HS-5 (cell line): ENCODE data around the gene INAFM1.

ENCODE experiments used
- DNase-seq: peaks from one replicate; pipeline ENCODE4 v3.0.0-alpha.2; 2012; ENCODE audit warnings: low read depth

Gene INAFM1

DNA sequence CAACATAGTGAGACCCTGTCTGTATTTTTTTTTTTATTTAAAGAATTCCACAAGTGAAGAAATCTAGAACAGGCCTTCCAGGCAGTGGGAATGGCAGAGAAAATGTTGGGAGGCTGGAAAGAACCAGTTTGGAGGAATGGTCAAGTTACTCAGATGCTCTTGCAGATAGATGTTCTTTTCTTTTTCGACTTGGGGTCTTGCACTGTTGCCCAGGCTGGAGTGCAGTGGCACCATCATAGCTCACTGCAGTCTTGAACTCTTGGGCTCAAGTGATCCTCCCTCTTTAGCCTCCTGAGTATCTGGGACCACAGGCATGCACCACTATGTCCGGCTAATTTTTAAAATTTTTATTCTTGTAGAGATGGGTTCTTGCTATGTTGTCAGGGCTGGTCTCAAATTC is 35.6 kb downstream of the INAFM1 start:
- no peak for DNase-seq

DNA sequence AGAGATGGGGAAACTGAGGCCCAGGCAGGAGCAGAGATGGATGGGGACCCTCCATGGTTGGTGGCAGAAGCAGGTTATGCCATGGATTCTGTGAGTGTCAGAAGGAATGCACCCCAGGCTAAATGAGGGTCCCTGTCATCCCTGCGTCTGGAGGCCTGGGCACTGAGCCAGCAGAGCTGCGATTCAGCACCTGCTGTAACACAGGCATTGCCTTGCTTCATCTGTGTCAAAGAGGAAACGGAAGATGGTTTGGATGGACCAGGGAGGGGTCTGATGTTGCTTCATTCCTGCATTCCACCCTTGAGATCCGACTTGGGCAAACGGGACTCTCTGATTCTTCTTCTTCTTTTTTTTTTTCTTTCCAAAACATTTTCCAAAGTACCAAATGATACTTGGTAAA is 36.1 kb downstream of the INAFM1 start:
- no peak for DNase-seq

DNA sequence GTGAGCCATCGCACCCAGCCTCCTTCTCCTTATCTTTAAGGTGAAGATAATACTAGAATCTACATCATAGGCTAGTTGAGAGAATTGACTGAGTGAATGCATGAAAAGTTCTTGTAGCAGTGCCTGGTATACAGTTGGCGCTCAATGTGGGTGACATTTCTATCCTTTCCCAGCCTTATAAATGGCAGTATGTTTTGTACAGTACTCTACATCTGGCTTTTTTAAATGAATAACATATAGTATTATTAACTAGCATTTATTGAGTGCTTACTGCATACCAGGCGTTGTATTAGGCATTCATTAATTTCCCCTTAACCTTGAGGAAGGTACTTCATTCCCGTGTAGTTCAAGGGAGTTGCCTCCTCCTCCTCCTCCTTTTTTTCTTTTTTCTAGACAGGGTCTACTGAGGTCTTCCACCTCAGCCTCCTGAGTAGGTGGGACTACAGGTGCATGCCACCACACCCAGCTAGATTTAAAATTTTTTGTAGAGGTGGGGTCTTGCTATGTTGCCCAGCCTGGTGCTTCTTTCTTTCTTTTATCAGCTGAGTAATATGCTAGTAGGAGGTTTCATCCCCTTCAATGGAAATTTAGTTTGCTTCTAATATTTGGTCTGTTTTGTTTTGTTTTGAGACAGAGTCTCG is 37.8 kb downstream of the INAFM1 start:
- no peak for DNase-seq

DNA sequence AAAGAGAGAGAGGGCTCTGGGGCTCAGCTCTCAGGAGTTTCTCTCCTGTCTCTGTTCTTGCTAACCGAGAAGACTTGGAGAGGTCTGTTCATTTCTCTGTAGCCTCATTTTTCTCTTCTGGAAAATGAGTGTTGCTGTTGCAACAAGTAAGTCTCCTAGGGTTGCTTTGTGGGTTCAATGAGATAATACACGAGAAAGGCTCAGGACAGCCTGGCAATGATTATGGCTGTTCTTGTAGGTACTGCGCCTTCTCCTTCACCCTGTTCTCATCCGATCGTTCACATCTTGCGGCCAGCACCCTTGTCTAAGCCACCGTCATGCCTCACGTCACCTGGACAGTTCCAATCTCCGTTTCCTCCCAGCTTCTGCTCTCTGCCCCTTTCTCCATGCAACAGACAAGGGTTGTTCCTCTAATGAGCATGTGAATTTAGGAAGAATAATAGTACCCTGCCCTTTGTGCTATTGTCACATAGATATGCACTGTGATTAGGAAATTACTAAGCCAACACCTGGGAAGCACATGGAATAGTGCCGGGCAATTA is 39.1 kb downstream of the INAFM1 start:
- no peak for DNase-seq

DNA sequence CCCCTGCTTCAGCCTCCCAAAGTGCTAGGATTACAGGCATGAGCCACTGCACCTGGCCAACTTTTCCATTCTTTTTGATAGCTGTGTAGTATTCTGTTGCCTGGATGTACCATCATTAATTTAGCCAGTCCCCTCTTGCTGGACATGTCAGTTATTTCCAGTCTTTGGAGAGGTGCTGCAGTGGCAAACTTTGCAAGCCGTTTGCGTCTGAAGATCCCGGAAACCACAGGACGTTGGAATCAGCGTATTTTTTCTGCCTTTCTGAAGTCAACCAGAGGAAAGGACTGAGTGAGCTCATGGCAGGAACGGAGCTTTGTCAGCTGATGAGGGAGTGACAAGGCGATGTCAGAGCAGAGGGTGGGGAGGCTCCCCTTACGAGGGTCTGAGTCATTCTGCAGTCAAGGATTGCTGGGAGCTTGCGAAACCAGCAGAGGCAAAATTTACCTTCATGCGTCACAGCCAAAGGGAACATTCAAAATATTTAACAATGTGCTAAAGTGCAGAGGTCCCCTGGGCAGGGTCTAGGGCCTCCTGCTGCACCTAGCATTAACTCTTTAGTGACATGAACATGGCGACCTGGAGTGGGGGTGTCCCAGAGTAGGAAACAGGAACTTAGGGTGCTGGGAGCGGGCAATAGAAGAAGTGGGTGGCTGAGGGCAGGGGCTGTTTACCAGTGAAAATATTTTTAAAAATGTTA is 40.6 kb downstream of the INAFM1 start:
- DNase-seq: peak; percentile 93

DNA sequence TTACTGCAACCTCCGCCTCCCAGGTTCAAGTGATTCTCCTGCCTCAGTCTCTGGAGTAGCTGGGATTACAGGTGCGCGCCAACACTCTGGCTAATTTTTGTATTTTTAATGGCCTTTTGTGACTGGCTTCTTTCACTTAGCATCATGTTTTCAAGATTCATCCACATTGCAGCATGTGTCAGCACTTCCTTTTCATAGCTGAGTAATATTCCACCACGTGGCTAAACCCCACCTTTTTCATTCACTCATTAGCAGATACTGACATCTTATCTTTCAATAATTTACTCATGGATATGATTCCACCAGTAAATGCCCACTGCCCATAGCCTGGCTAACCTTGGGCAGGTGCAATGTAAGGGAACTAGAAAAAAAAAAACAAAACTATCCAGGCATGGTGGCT is 41.8 kb downstream of the INAFM1 start:
- DNase-seq: no peak

DNA sequence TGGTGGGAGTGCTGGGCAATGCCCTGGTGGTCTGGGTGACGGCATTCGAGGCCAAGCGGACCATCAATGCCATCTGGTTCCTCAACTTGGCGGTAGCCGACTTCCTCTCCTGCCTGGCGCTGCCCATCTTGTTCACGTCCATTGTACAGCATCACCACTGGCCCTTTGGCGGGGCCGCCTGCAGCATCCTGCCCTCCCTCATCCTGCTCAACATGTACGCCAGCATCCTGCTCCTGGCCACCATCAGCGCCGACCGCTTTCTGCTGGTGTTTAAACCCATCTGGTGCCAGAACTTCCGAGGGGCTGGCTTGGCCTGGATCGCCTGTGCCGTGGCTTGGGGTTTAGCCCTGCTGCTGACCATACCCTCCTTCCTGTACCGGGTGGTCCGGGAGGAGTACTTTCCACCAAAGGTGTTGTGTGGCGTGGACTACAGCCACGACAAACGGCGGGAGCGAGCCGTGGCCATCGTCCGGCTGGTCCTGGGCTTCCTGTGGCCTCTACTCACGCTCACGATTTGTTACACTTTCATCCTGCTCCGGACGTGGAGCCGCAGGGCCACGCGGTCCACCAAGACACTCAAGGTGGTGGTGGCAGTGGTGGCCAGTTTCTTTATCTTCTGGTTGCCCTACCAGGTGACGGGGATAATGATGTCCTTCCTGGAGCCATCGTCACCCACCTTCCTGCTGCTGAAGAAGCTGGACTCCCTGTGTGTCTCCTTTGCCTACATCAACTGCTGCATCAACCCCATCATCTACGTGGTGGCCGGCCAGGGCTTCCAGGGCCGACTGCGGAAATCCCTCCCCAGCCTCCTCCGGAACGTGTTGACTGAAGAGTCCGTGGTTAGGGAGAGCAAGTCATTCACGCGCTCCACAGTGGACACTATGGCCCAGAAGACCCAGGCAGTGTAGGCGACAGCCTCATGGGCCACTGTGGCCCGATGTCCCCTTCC is 45.5 kb downstream of the INAFM1 start:
- DNase-seq: no peak

DNA sequence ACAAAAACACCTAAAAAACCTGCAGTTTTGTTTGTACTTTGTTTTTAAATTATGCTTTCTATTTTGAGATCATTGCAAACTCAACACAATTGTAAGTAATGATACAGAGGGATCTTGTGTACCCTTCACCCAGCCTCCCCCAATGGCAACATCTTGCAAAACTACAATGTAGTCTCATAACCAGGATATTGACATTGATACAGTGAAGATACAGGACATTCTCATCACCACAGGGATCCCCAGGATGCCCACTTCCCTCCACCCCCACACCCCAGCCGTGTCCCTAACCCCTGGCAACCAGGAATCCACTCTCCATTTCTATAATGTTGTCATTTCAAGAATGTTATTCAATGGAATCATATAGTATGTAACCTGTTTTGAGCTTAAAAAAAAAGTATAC is 46.9 kb downstream of the INAFM1 start:
- no peak for DNase-seq

DNA sequence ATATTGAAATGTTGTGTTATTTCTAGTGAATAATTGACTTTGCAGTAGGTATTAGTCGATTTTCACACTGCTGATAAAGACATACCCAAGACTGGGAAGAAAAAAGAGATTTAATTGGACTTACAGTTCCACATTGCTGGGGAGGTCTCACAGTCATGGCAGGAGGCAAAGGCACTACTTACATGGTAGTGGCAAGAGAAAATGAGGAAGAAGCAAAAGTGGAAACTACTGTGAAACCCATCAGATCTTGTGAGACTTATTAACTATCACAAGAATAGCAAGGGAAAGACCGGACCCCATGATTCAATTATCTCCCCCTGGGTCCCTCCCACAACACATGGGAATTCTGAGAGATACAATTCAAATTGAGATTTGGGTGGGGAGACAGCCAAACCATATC is 47.4 kb downstream of the INAFM1 start:
- DNase-seq: no peak

DNA sequence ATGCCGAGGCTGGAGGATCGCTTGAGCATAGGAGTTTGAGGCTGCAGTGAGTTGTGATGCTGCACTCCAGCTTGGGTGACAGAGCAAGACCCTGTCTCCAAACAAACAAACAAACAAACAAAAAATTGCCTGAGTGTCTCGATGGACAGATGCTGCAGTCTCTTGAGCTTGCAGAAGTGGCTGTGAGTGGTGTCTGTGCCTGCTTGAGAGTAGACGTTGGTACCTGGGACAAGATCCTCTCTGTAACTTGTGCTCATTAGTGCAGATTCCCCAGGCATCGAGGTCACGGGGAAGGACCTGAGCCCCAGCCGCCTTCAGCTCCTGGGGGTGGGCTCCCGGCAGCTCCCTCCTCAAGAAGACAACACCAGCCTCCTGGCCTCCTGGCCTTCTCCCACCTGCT is 48.7 kb downstream of the INAFM1 start:
- DNase-seq: no peak

DNA sequence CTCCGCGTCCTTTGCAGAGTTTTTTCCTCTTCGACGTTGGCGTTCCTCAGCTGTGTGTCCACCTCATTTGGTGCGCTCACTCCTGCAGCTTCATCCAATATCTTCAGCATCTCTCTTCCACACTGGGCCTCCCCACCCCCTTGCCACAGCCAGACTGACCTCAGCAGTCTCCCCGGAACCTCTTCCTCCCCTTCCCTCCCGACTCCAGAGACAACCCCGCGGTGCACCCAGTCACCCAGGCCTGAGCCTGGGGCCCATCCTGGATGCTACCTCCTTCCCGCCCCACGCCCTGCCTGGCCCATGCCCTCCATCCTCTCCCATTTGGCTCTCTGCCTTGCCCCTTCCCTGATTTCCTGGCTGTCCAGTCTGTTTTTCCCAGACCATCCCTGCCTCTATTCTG is 49.2 kb downstream of the INAFM1 start:
- no peak for DNase-seq

DNA sequence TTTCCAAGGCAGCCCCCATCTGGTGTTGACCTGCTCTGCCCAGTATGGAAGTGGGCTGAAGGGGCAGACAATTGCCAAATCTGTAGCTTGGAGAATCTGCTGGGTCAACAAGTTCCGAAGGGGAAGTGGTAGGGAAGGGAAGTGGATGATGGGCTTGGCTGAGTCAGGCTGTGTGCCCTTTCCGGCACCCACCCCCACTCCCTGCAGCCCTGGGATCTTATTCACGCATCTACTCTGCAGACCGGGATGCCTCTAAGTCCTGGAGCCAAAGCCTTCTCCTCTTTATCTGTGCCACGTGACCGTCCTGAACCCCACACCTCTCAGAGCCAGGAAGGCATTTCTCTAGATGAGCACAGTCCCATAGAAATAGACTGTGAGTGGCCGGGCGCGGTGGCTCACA is 49.8 kb downstream of the INAFM1 start:
- no peak for DNase-seq
